Hepatocyte (in vitro differentiated cells): Measurements from ENCODE around the gene WDR70.

Experiments used
- CTCF ChIP-seq: fragments of 200-600 bp; sonication (generic); IDR thresholded peaks from 2 replicates; pipeline ENCODE4 v1.5.1; 2016; ENCODE audit warnings: antibody characterized with exemption, mild to moderate bottlenecking; ENCODE audit not compliant: poor library complexity
- EZH2 ChIP-seq: fragments of 200-600 bp; sonication (generic); IDR thresholded peaks from 2 replicates; pipeline ENCODE4 v1.6.1; 2016; ENCODE audit warnings: antibody characterized with exemption, mild to moderate bottlenecking, borderline replicate concordance

GRCh38 chr5:37696190-37697021, 317.3 kb downstream of the WDR70 start:
- TF ChIP-seq CTCF (no peak), EZH2 (no peak)
